AG10803 (cell line): Measurements from ENCODE around the gene FRS2.

Experiments
- DNase-seq: peaks from one replicate; pipeline ENCODE4 v3.0.0; 2010; ENCODE audit warnings: low read depth
- H3K4me3 ChIP-seq: 2 replicates; pipeline ENCODE4 v1.5.1; 2011; ENCODE audit warnings: mild to moderate bottlenecking, low read length, control low read depth
- TF ChIP-seq, protein P1 (sequence below): conservative IDR thresholded peaks from 2 replicates; pipeline ENCODE4 v1.5.1; 2011; ENCODE audit warnings: mild to moderate bottlenecking, low read length, control low read depth, inconsistent platforms

The FRS2 gene

GRCh38 chr12:69511016-69511415 lies 40.8 kb downstream of the FRS2 start:
- no peak for DNase-seq
- no peak overlapping the region for H3K4me3 ChIP-seq
- TF ChIP-seq, protein P1, sequence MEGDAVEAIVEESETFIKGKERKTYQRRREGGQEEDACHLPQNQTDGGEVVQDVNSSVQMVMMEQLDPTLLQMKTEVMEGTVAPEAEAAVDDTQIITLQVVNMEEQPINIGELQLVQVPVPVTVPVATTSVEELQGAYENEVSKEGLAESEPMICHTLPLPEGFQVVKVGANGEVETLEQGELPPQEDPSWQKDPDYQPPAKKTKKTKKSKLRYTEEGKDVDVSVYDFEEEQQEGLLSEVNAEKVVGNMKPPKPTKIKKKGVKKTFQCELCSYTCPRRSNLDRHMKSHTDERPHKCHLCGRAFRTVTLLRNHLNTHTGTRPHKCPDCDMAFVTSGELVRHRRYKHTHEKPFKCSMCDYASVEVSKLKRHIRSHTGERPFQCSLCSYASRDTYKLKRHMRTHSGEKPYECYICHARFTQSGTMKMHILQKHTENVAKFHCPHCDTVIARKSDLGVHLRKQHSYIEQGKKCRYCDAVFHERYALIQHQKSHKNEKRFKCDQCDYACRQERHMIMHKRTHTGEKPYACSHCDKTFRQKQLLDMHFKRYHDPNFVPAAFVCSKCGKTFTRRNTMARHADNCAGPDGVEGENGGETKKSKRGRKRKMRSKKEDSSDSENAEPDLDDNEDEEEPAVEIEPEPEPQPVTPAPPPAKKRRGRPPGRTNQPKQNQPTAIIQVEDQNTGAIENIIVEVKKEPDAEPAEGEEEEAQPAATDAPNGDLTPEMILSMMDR: no peak

DNA sequence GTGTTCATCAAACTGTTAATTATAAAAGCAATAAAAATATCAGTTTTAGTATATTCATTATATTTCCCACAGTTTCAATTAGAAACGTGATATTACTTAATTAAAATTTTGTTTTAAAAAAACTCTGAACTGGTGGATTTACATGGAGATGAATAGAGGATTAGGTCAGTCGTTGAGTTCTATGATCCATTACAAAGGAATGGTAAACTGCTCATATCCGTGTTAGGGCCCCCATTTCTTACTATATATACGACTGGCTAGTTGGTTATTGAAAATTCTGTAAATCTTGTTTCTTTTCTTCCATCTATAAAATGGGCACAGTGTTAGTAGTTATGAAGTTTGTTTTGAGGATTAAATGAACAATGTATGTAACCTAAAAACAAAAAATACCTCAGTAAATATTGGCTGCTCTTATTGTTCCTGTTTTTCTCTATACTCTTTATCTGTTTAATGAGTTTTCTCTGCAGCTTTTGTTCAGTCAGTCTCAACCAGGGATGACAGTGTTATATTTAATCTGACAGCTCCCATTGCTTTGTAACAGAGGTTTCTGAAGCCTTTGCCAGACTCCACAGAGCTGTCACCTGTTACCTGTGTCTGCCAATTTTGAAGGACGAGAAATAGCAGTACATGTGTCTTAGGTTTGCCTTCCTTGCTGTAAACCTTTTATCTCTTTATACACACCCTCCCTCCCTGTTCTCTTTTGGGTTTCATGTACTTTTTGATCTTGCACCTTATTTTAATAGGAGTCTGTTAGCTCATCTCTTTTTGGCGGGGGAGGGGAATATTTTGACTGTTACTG lies 41.5 kb downstream of the FRS2 start:
- DNase-seq: no peak
- TF ChIP-seq, protein P1: no peak
- H3K4me3 ChIP-seq: no peak overlapping the region

DNA sequence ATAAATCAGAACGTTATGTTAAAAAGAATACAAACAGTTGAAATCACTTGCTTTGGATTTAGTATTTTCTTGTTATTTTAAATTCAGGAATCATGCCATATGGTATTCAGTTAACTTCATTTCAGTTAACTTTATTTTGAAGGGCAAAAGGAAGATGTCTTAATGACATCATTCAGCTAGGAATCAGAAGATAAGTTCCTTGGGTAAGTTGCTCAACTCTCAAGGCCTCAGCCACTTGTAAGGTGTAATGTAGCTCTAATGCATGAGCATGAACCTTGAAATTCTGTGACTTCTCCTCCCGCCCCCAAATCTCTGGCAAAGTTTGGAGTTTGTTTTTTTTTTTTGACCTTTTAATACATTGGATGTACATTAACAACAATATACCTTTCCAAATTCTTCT lies 42.6 kb downstream of the FRS2 start:
- DNase-seq: no peak
- no peak overlapping the region for H3K4me3 ChIP-seq
- TF ChIP-seq, protein P1: no peak

DNA sequence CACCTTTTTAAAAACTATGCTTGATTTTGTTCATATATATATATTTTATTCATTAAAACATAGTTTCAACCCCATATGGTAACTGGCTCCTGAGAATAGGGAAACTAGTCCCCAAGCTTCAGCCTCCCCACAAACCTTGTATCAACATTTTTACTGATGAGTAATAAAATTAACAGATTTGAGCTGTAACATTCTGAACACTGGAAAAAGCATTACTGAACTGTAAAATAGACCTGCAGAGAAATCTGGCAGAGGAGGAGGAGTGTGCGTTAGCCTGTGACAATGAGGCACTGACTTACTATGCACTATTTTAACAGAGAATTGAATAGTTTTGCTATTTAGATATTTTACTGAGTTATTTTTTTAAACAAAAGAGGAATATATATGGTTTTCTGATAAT lies 43.1 kb downstream of the FRS2 start:
- DNase-seq: no peak
- H3K4me3 ChIP-seq: no peak overlapping the region
- TF ChIP-seq, protein P1: no peak

GRCh38 chr12:69514111-69514510 lies 43.9 kb downstream of the FRS2 start:
- no peak for DNase-seq
- no peak overlapping the region for H3K4me3 ChIP-seq
- TF ChIP-seq, protein P1: no peak

GRCh38 chr12:69514845-69515244 lies 44.7 kb downstream of the FRS2 start:
- no peak for DNase-seq
- TF ChIP-seq, protein P1: no peak
- H3K4me3 ChIP-seq: no peak overlapping the region

DNA sequence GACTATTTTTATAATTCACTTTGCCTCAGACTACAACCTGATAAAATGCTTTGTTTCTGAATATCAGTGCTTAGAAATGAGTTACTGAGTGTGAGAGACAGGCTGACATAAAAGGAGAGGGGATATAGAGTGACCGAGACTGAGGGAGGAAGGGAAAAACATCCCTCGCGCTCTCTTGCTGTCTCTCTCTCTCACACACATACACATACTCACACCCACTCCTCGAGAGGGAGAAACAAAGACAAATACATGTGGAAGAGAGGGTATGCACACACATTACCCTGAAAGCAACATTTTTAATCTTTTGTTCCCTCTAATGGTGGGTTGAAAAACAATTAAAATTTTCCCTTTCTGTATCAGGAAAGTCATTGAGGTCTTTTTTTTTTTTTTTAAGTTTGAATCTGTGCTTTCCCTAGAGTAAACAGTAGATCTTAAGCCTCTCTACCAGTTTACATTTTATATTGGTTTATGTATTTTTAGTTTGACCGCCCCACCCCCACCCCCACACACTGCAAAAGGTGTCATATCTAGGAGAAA lies 45.3 kb downstream of the FRS2 start:
- TF ChIP-seq, protein P1: no peak
- no peak for DNase-seq

More for the DNA sequence above, 45.3 kb downstream of the FRS2 start:
- H3K4me3 ChIP-seq: no peak overlapping the region
